Central memory CD4-positive, alpha-beta T cell (primary cell): ENCODE results near the gene SEC31A.

Experiments used
- DNase-seq: peaks from one replicate; pipeline ENCODE4 v3.0.0; 2022

SEC31A gene

DNA sequence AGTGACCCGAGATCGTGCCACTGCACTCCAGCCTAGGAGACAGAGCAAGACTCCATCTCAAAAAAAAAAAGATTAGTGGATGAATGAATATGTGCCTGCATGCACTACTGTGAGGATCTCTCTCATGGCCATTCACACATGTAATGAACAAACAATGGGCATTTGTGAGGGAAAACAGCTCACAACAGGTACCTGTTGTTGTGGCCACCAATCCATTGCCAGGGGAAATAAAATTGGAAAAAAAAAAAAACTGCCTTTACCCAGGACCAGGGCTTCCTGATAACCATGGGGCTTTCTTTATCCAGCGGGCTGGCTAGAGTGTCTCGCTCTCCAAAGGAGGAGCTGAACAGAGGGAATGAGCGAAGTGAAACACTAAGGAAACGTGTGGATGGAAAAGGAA is 99.8 kb downstream of the SEC31A start:
- no peak for DNase-seq

GRCh38 chr4:82790060-82790660 is 100.8 kb downstream of the SEC31A start:
- no peak for DNase-seq

DNA sequence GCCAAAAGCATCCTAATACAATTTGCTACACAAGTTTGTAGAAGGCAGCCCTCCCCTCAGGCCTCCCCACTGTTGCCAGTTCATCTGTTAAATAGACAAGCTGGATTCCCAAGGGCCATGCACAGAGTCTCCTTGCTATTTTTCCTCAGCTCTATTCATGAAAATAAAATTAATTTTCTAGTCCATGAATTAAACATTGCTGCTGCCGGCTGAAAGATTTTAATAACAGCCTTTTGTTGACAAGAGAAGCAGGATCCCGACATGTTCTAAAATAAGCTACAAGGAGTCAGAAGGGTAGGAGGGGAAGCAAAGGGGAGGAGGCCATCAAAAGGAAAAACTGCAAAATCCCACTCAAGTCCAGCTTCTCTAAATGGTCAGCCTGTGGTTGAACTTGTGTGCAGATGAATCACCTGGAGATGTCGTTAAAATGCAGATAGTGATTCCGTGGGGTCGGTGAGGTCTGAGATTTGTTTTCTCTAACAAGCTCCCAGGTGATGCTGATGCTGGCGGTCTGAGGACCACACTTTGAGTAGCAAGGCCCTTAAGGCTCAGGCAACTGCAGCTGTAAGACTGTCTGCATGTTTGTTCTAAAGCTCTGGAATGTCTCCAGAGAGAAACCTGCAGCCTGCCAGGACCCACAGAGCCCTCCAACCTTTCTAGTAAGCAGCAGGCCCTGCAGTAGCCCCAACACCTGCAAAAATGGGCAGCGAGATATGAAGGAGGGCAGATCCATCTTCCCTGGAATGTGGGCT is 101.8 kb downstream of the SEC31A start:
- DNase-seq: no peak

- no peak for DNase-seq
Measured at GRCh38 chr4:82787342-82787741, 103.6 kb downstream of the SEC31A start.

DNA sequence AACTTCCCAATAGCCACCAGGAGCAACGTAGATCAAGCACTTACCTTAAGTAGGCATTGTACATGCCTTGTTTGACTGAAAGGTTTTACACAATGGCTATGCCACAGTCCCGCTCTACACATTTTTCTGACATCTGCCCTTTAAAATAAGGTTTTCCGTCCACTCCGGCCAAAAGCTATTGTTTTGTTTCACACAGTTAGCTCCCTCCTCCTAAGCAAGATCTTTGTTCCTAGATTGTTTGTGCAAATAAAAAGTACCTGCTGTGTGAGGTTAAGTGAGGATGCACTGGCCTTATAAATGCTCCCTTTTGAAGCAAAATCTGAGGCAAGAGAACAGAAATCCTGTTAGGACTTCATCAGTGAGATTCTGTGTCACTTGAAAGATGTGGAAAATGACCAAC is 104.1 kb downstream of the SEC31A start:
- DNase-seq: no peak

- no peak for DNase-seq
Measured at GRCh38 chr4:82785611-82786400, 105.1 kb downstream of the SEC31A start.

- DNase-seq: no peak
Measured at GRCh38 chr4:82784681-82785610, 106.0 kb downstream of the SEC31A start.

DNA sequence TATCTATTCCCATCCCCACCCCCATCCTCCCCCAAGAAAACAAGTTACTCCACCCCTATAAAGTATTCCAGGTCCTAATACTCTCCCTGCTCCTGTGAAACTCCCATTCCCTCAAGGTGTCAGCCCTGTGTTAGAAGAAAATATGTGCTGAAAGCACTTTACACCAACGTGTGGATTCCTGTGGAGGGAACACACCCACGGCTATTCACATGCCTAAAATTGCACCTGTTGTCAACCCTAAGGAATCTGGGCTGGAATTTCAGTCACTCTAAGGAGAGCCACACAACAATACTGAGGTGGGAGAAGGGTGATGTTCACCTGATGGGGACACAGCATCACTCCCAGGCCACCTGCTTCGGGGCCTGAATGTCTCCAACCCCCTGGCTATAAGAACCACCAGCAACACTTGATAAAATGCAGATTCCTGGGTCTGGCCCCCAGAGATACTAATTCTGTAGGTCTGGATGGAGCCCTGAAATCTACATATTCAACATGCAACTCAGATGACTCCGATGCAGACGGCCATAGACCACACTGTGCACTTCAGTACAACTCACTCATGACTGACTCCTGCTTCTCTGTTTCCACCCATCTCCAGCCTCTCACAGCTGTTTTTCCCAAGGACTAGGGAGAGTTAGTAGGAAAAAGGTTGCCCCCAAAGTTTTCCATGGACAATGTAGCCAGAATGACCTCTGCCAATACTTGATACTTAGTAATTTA is 108.2 kb downstream of the SEC31A start:
- DNase-seq: no peak

DNA sequence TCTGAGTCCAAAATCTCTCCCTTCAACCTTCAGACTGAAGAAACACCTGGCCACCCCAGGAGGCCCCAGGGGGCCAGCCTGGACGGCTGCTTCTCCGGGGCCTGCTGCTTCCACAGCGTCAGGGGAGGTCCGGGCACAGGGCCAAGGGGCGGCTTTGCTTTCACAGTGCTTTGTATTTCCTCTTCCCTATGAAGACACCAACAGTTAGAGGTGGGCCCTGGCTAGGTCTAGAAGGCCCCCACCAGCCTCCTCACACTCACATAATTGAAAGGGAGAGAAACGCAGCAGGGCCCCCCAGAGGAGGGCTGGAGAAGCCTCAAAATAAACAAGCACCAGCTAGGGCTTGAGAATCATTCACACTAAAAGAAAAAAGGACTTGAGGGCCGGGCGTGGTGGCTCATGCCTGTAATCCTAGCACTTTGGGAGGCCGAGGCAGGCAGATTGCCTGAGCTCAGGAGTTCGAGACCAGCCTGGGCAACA is 110.2 kb downstream of the SEC31A start:
- no peak for DNase-seq

- DNase-seq: no peak
Measured at GRCh38 chr4:82780170-82780751, 110.7 kb downstream of the SEC31A start.

GRCh38 chr4:82779032-82779431 is 111.9 kb downstream of the SEC31A start:
- no peak for DNase-seq

- DNase-seq: no peak
Measured at GRCh38 chr4:82777857-82778525, 113.0 kb downstream of the SEC31A start.

GRCh38 chr4:82776925-82777542 is 113.9 kb downstream of the SEC31A start:
- no peak for DNase-seq

DNA sequence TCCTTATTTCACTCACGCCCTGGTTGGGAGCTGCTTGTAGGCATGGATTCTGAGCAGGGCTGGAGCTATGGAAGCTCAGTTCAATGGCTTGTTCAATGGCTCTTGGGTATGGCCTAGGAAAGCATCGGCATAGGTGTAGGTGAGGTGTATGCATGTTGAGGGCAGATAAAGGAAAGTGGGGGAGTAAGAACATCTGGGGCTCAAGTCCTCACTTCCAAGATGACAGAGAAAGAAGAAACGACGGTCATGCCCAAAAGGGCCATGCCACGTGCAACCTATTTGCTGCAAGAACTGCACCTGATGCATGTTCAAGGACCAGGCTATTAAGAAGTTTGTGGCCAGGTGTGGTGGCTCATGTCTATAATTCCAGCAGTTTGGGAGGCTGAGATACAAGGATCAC is 115.7 kb downstream of the SEC31A start:
- no peak for DNase-seq

- no peak for DNase-seq
Measured at GRCh38 chr4:82774711-82775171, 116.2 kb downstream of the SEC31A start.

DNA sequence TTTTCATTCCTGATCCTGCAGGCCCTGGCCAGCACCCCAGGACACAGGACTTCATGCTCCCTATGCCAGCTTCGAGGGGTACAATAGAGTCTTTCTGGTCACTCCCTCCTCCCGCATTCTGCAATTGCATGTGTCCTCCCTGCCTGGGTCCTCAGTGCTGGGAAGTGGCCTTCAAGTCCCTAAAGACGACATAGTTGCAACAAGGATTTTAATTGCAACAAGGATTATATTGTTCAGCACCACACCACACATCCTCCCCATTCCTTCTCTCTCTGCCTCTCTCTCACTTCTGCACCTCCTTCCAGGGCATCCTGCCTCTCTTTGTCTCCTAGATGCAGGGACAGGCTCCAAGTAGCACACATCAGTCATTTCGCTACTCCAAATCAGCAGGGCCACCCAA is 117.9 kb downstream of the SEC31A start:
- DNase-seq: no peak

DNA sequence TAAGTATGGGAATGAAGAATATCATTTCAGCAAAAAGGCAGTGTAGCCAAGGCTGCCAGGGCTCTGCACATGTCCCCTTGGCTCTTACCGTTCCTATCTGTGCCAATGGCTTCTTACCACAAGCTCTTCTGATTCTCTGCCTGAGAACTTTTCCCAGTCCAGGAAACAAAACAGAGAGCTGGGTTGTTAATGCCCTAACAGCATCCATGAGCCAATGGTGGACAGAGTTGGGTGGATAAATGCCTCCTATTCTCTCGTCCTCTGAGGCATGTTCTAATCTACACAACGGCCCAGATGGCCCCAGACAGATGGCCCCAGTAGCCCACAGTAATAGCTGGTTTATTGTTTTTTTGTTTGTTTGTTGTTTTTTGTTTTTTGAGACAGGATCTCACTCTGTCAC is 120.3 kb downstream of the SEC31A start:
- no peak for DNase-seq
